HFFc6 (cell line): ENCODE results near the gene SETBP1. TPM values are rescaled to one million over a fixed set of nuclear protein-coding genes. Genes with fewer than 3 reads are reported as not detected.

Experiments used
- DNase-seq: peaks from one replicate; pipeline ENCODE4 v3.0.0-alpha.2; 2018
- H3K27ac Mint-ChIP-seq: 2 replicates; pipeline ENCODE4 v1.8.0; 2020; ENCODE audit warnings: mild to moderate bottlenecking, mixed read lengths
- H3K27me3 Mint-ChIP-seq: 2 replicates; pipeline ENCODE4 v1.8.0; 2021; ENCODE audit warnings: mild to moderate bottlenecking, moderate library complexity, mixed read lengths; ENCODE audit not compliant: insufficient read depth
- H3K36me3 Mint-ChIP-seq: 2 replicates; pipeline ENCODE4 v1.8.0; 2021; ENCODE audit warnings: low read depth, mixed read lengths
- H3K4me1 Mint-ChIP-seq: 2 replicates; pipeline ENCODE4 v1.8.0; 2020; ENCODE audit warnings: low read depth, mixed read lengths
- H3K4me3 Mint-ChIP-seq: 2 replicates; pipeline ENCODE4 v1.8.0; 2020; ENCODE audit warnings: mild to moderate bottlenecking, moderate library complexity, mixed read lengths
- H3K9me3 Mint-ChIP-seq: 2 replicates; pipeline ENCODE4 v1.8.0; 2020; ENCODE audit warnings: mild to moderate bottlenecking, mixed read lengths
- total RNA-seq, 6 experiments: library from RNA; stranded (reverse); fragmentation: NEBNext Ultra II Directional; extraction: Animal tissue kit (Norgen Biotek cat#: 25700); gene quantifications; 2 replicates in 1 of 6; 3 replicates in 5 of 6; pipeline ENCODE4 v1.2.3, GENCODE V29; 2021
- TF ChIP-seq, protein P1 (sequence below): fragments of 200-600 bp; sonication (generic); IDR thresholded peaks from 2 replicates; pipeline ENCODE4 v1.5.0; 2021; ENCODE audit warnings: antibody characterized with exemption, mild to moderate bottlenecking

The SETBP1 gene
- total RNA-seq, 6 experiments from 2014 or later: 0.03 to 0.40 (median 0.09) TPM

DNA sequence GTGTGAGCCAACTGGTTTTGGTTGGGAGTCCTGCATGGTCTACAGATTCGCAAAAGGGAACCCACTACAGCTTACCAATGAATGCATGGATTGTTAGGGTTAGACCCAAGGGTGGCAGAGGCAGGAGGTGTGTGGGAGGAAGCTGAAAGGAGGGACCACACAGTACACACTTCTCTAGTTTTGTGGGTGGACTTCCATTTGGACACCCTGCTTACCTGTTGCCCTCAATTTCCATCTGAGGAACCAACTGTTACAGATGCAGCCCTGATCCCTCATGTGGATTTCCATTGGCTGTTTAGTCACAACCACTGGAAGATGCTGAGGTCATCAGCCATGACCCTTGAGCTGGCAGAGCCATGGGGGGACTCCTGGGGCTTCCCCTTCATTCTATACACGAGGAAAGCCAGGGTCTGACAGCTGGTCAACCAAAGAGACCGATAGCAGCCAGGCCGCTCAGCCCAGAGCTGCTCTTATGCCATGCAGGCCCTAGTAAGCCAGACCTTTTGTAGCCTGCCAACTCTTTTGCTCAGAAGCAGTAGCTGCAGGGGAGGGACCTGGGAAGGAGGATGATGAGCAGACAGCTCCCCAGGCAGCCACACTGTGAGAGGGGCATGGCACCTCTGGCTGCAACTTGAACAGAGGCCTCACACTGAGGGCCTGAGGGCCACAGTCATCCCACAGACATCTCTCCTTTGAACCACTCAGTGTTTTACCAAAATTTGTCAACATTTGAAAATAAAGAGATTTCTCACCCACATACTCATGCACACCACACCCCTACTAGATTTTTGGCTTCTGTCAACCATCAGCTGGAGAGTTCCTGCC, 162.1 kb downstream of the SETBP1 start:
- Mint-ChIP-seq H3K36me3 (no peaks in the 10 kb centered on the region; the same call in 1 of the 2 replicates), H3K9me3 (peaks cover 5% of the 10 kb centered on the region; the same call in 1 of the 2 replicates), H3K4me1 (no peaks in the 10 kb centered on the region), H3K27me3 (peaks cover 9% of the 10 kb centered on the region; the same call in 1 of the 2 replicates), H3K4me3 (no peak overlapping the region), H3K27ac (no peak overlapping the region)
- TF ChIP-seq, protein P1, sequence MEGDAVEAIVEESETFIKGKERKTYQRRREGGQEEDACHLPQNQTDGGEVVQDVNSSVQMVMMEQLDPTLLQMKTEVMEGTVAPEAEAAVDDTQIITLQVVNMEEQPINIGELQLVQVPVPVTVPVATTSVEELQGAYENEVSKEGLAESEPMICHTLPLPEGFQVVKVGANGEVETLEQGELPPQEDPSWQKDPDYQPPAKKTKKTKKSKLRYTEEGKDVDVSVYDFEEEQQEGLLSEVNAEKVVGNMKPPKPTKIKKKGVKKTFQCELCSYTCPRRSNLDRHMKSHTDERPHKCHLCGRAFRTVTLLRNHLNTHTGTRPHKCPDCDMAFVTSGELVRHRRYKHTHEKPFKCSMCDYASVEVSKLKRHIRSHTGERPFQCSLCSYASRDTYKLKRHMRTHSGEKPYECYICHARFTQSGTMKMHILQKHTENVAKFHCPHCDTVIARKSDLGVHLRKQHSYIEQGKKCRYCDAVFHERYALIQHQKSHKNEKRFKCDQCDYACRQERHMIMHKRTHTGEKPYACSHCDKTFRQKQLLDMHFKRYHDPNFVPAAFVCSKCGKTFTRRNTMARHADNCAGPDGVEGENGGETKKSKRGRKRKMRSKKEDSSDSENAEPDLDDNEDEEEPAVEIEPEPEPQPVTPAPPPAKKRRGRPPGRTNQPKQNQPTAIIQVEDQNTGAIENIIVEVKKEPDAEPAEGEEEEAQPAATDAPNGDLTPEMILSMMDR: no peak
- DNase-seq: no peak

DNA sequence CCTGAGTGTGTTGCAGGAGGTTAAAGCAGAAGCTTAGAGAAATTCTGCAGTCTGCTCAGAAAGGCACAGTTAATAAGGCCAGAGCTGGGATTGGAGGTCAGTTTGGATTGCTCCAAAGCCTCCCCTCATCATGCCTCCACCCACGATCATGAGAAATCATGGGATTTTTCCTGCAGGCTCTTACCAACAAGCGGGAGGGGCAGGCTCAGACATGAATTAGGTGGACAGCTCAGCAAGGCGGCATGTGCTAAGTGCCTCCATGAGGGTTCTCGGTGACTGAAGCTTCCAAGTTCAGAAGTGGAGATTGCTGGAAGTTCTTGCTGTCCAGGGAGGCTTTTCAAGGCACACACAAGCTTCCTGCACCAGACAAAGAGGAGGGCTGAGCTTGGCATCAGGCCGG, 163.8 kb downstream of the SETBP1 start:
- Mint-ChIP-seq H3K27ac (no peak overlapping the region), H3K9me3 (peaks cover 5% of the 10 kb centered on the region; the same call in 1 of the 2 replicates), H3K36me3 (no peaks in the 10 kb centered on the region; the same call in 1 of the 2 replicates), H3K4me3 (no peak overlapping the region), H3K4me1 (no peaks in the 10 kb centered on the region), H3K27me3 (peaks cover 6% of the 10 kb centered on the region; the same call in 1 of the 2 replicates)
- TF ChIP-seq, protein P1: no peak
- no peak for DNase-seq

DNA sequence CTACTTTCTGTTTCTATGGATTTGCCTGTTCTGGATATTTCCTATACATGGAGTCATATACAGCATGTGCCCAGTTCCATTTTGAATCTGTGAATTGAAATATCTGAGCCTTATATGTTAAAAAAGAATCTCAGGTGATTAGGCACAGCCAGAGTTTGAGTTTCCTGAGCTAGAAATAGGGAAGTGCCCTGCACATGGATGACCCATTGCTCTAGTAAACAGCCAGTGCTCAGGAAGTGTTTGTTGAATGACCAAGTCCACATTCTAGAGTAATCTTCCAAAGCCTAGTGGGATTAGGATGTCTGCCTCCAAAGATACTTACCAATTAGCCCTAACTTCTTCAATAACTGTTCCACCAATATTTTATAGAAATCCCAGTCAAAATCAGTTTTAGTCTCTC, 165.8 kb downstream of the SETBP1 start:
- no peak overlapping the region for H3K27ac Mint-ChIP-seq
- no peak for DNase-seq
- H3K4me3 Mint-ChIP-seq: no peak overlapping the region
- H3K36me3 Mint-ChIP-seq: no peaks in the 10 kb centered on the region; the same call in 1 of the 2 replicates
- no peaks in the 10 kb centered on the region for H3K4me1 Mint-ChIP-seq
- TF ChIP-seq, protein P1: no peak
- H3K27me3 Mint-ChIP-seq: peaks cover 4% of the 10 kb centered on the region; the same call in 1 of the 2 replicates
- peaks cover 9% of the 10 kb centered on the region; the same call in 1 of the 2 replicates for H3K9me3 Mint-ChIP-seq

DNA sequence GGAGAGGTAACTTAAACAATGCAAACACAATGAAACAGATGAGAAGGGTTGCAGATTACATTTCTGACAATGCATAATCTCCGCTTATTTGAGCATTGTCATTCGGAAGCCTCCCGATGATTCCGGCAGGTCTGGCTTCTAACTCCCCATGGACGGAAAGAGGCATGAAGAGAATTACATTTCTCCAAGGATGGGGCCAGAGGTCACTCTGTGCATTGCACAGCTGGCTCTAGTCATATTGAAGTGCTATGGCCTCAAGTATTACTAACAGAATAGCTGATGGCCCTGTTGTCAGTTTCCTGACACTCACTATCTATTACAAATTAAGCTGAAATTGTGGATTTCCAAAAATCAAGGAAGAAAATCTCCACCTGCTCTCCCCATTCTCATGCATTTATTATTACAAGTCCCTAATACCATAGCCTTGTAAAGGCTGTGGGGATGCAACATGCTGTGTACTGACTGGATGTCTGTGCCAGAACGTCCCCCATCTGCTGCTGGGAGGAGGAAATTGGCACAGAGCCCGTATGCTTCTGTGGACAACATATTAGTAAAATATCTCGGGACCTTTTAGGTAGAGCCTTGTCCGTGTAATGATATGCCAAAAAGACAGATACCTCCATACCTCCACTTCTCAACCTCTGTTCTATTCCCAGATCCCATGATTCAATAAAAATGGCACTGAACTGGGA, 168.1 kb downstream of the SETBP1 start:
- Mint-ChIP-seq H3K9me3 (peaks cover 9% of the 10 kb centered on the region; the same call in 1 of the 2 replicates), H3K36me3 (no peaks in the 10 kb centered on the region; the same call in 1 of the 2 replicates), H3K4me1 (no peaks in the 10 kb centered on the region), H3K27me3 (peaks cover 9% of the 10 kb centered on the region; the same call in 1 of the 2 replicates), H3K4me3 (no peak overlapping the region), H3K27ac (no peak overlapping the region)
- TF ChIP-seq, protein P1: no peak
- DNase-seq: no peak

DNA sequence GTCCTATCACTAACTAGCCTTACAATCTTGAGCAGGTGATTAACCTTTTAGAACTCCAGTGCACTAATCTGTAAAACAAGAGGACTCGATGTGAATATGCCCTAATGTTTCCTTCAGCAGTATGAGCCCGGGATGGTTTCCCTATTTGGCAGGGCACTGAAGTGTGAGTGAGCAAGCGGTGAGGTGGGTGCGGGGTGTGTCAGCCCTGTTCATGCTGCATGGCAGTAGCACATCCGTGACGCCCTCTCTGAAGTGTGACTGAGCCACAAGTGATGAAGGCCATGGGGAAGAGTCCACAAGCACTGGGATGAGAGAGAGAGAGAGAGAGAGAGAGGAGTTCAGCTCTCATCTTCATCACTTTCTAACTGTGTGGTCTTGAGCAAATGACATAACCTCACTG, 168.7 kb downstream of the SETBP1 start:
- no peak overlapping the region for H3K4me3 Mint-ChIP-seq
- H3K27me3 Mint-ChIP-seq: peaks cover 10% of the 10 kb centered on the region; the same call in 1 of the 2 replicates
- no peaks in the 10 kb centered on the region; the same call in 1 of the 2 replicates for H3K36me3 Mint-ChIP-seq
- no peaks in the 10 kb centered on the region for H3K4me1 Mint-ChIP-seq
- no peak overlapping the region for H3K27ac Mint-ChIP-seq
- DNase-seq: no peak
- H3K9me3 Mint-ChIP-seq: peaks cover 9% of the 10 kb centered on the region; the same call in 1 of the 2 replicates
- TF ChIP-seq, protein P1: no peak
